HS-27A (cell line): ENCODE measurements around the gene ASB7.

ENCODE experiments used
- DNase-seq: peaks from one replicate; pipeline ENCODE4 v3.0.0-alpha.2; 2012; ENCODE audit warnings: low read depth, missing footprints

Gene ASB7

GRCh38 chr15:100686021-100686724 is 83.8 kb downstream of the ASB7 start:
- no peak for DNase-seq

GRCh38 chr15:100686725-100687473 is 84.5 kb downstream of the ASB7 start:
- DNase-seq = peak; percentile 61

GRCh38 chr15:100687582-100688141 is 85.3 kb downstream of the ASB7 start:
- peak; percentile 56 for DNase-seq

GRCh38 chr15:100688549-100689120 is 86.2 kb downstream of the ASB7 start:
- no peak for DNase-seq

GRCh38 chr15:100689131-100689899 is 86.9 kb downstream of the ASB7 start:
- no peak for DNase-seq

GRCh38 chr15:100690032-100690794 is 87.8 kb downstream of the ASB7 start:
- DNase-seq = no peak

GRCh38 chr15:100690795-100691158 is 88.4 kb downstream of the ASB7 start:
- no peak for DNase-seq

- DNase-seq = no peak
Measured at GRCh38 chr15:100691321-100691720, 88.9 kb downstream of the ASB7 start.

- no peak for DNase-seq
Measured at GRCh38 chr15:100692246-100692645, 89.9 kb downstream of the ASB7 start.

- DNase-seq = no peak
Measured at GRCh38 chr15:100692671-100693070, 90.3 kb downstream of the ASB7 start.

- no peak for DNase-seq
Measured at GRCh38 chr15:100693451-100693850, 91.1 kb downstream of the ASB7 start.

GRCh38 chr15:100694381-100695021 is 92.1 kb downstream of the ASB7 start:
- DNase-seq = no peak

GRCh38 chr15:100695048-100695447 is 92.7 kb downstream of the ASB7 start:
- no peak for DNase-seq

- no peak for DNase-seq
Measured at GRCh38 chr15:100696452-100696851, 94.1 kb downstream of the ASB7 start.
